Gastroesophageal sphincter (tissue), 3 donors: Measurements from ENCODE around the gene GHRH.

ENCODE experiments used
- CTCF ChIP-seq, 4 experiments: fragments of 200-600 bp in 2 of 4; fragments of 450-650 bp in 2 of 4; sonication (generic) in 1 of 4; IDR thresholded peaks; one replicate each; pipeline ENCODE4 v1.5.1; 2017 to 2019; ENCODE audit warnings: antibody characterized with exemption in 4 of 4, mild to moderate bottlenecking in 2 of 4, moderate library complexity in 2 of 4
- POLR2A ChIP-seq, 2 donors: fragments of 450-650 bp; IDR thresholded peaks; one replicate each; pipeline ENCODE4 v1.6.1; 2017; ENCODE audit warnings: antibody characterized with exemption in 2 of 2, mild to moderate bottlenecking in 2 of 2, moderate library complexity in 1 of 2

GRCh38 chr20:37242503-37242902 lies 19.1 kb downstream of the GHRH start:
- TF ChIP-seq CTCF (IDR thresholded peaks at IDR 0.05) (no peak), POLR2A (IDR thresholded peaks at IDR 0.05) (no peak)
